ENCODE data around the gene PGS1.

DNA sequence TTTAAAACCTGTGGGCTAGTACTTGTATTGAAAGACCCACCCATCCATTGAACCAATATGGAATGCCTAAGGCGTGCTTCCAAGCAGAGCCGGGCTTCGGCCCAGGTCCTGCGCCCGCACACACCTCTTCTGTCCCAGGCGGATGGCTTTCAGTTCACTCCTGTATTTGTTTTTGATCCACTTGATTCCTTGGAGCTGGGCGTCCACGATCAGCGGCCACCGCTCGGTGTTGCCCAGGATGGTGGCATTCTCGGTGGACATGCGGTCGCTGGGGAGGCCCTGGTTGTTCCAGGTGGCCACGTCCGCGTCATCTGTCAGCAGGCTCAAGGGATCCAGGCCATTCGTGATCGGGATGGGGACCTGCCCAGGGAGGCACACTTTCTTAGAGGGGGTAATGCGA, 75.9 kb downstream of the PGS1 start:
- TF ChIP-seq, protein P1, sequence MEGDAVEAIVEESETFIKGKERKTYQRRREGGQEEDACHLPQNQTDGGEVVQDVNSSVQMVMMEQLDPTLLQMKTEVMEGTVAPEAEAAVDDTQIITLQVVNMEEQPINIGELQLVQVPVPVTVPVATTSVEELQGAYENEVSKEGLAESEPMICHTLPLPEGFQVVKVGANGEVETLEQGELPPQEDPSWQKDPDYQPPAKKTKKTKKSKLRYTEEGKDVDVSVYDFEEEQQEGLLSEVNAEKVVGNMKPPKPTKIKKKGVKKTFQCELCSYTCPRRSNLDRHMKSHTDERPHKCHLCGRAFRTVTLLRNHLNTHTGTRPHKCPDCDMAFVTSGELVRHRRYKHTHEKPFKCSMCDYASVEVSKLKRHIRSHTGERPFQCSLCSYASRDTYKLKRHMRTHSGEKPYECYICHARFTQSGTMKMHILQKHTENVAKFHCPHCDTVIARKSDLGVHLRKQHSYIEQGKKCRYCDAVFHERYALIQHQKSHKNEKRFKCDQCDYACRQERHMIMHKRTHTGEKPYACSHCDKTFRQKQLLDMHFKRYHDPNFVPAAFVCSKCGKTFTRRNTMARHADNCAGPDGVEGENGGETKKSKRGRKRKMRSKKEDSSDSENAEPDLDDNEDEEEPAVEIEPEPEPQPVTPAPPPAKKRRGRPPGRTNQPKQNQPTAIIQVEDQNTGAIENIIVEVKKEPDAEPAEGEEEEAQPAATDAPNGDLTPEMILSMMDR (IDR thresholded peaks at IDR 0.05), result no peak
- no peak for TF ChIP-seq EZH2phosphoT487 (IDR thresholded peaks at IDR 0.05)
